ENCODE results near the gene BTBD9. TPM values are rescaled to one million over a fixed set of nuclear protein-coding genes. Genes with fewer than 3 reads are reported as not detected.

BTBD9 gene
- total RNA-seq, 4 donors from 2014 or later, result 17.3 to 50.3 (median 37.8) TPM

- TF ChIP-seq POLR2A (IDR thresholded peaks at IDR 0.05), result no peak
- no peak for TF ChIP-seq CTCF (IDR thresholded peaks at IDR 0.05)
- Histone ChIP-seq H3K4me3 (no peak overlapping the region), H3K4me1 (no peaks in the 10 kb centered on the region), H3K9me3 (no peaks in the 10 kb centered on the region), H3K27me3 (no peaks in the 10 kb centered on the region), H3K27ac (no peak overlapping the region), H3K36me3 (no peaks in the 10 kb centered on the region)
- DNase-seq, result no peak
Measured at GRCh38 chr6:38646166-38646878, 6.6 kb upstream of the BTBD9 start.

- H3K4me3 ChIP-seq, result no peak overlapping the region
- no peak for DNase-seq
Measured at GRCh38 chr6:38644951-38645350, 5.2 kb upstream of the BTBD9 start.

GRCh38 chr6:38640216-38640909, 634 bp upstream of the BTBD9 start:
- Histone ChIP-seq H3K27me3 (no peaks in the 10 kb centered on the region), H3K9me3 (no peaks in the 10 kb centered on the region), H3K36me3 (no peaks in the 10 kb centered on the region), H3K27ac (peak overlapping the region; percentile 84 to 92 (median 89)), H3K4me3 (peak overlapping the region; percentile 66 to 93 (median 74)), H3K4me1 (peaks cover 0 to 25% (median 0%) of the 10 kb centered on the region in 4 donors)
- peak in 2 of 3 donors; percentile 18 to 45 for DNase-seq
- TF ChIP-seq CTCF (IDR thresholded peaks at IDR 0.05) (no peak), POLR2A (IDR thresholded peaks at IDR 0.05) (no peak)

More at GRCh38 chr6:38644951-38645350, 5.2 kb upstream of the BTBD9 start:
- no peaks in the 10 kb centered on the region for H3K27me3 ChIP-seq
- no peaks in the 10 kb centered on the region for H3K36me3 ChIP-seq
- H3K9me3 ChIP-seq, result no peaks in the 10 kb centered on the region
- TF ChIP-seq CTCF (IDR thresholded peaks at IDR 0.05), result no peak
- no peak for TF ChIP-seq POLR2A (IDR thresholded peaks at IDR 0.05)
- H3K4me1 ChIP-seq, result peaks cover 0 to 6% (median 0%) of the 10 kb centered on the region in 4 donors
- no peak overlapping the region for H3K27ac ChIP-seq

GRCh38 chr6:38638941-38639497, 710 bp downstream of the BTBD9 start:
- Histone ChIP-seq H3K27me3 (no peaks in the 10 kb centered on the region), H3K9me3 (no peaks in the 10 kb centered on the region), H3K4me1 (peaks cover 0 to 29% (median 0%) of the 10 kb centered on the region in 4 donors), H3K27ac (peak overlapping the region; percentile 84 to 92 (median 89)), H3K4me3 (peak overlapping the region; percentile 66 to 93 (median 74)), H3K36me3 (no peaks in the 10 kb centered on the region)
- peak; percentile 65 to 85 (median 73) for DNase-seq
- TF ChIP-seq CTCF (IDR thresholded peaks at IDR 0.05) (no peak), POLR2A (IDR thresholded peaks at IDR 0.05) (no peak)

- TF ChIP-seq CTCF (IDR thresholded peaks at IDR 0.05) (no peak), POLR2A (IDR thresholded peaks at IDR 0.05) (no peak)
- Histone ChIP-seq H3K4me3 (no peak overlapping the region), H3K27me3 (no peaks in the 10 kb centered on the region), H3K4me1 (peaks cover 0 to 29% (median 0%) of the 10 kb centered on the region in 4 donors), H3K36me3 (no peaks in the 10 kb centered on the region), H3K9me3 (no peaks in the 10 kb centered on the region), H3K27ac (no peak overlapping the region)
- DNase-seq, result no peak
Measured at GRCh38 chr6:38637756-38638155, 2.0 kb downstream of the BTBD9 start.

Measured in Peyer's patch (tissue), 4 donors.